Epithelial cell of esophagus (primary cell): ENCODE measurements around the gene SEMA6A.
A peak's percentile ranks its signal among the peaks of the same experiment; 100 is the strongest.

Source experiments
- DNase-seq: peaks from one replicate; pipeline ENCODE4 v3.0.0; 2010; ENCODE audit warnings: low read depth
- H3K4me3 ChIP-seq: 2 replicates; pipeline ENCODE4 v1.5.1; 2011; ENCODE audit warnings: mild to moderate bottlenecking, low read length, control low read depth
- TF ChIP-seq, protein P1 (sequence below): IDR thresholded peaks from 2 replicates; pipeline ENCODE4 v1.5.1; 2011; ENCODE audit warnings: low read depth, mild to moderate bottlenecking, low read length, control low read depth, inconsistent platforms; ENCODE audit not compliant: insufficient read depth; ENCODE audit errors: missing control alignments

Gene SEMA6A

DNA sequence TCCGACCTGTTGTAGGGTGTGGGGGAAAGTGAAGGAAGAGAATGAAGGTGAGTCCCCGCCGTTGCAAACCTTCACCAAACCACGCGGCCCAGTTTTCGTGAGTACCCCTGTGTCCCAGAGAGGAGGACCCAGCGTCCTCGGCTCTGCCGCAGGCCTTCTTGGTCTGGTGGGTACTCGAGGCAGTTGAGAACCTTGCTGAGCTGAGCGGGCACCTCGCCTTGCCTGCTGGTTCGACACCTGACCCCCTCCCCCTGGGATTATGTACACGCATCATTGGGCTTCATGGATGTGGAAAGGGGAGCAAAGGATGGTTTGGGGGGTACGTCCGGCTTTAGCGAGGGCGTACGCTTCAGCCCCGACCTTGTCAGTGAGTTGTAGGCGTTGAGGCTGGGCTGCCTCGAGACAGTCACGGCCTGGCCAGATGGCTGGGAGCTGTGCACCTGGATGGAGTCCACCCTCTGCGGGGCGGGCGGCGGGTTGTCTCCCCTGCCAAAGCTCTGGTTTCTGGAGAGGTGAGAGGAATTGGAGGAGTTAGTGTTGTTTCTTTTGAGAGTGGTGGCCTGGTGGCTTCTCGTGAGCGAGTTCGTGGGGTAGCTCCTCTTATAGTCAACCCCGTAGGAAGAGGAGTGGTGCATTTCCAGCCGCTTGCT, 128.1 kb downstream of the SEMA6A start:
- TF ChIP-seq, protein P1, sequence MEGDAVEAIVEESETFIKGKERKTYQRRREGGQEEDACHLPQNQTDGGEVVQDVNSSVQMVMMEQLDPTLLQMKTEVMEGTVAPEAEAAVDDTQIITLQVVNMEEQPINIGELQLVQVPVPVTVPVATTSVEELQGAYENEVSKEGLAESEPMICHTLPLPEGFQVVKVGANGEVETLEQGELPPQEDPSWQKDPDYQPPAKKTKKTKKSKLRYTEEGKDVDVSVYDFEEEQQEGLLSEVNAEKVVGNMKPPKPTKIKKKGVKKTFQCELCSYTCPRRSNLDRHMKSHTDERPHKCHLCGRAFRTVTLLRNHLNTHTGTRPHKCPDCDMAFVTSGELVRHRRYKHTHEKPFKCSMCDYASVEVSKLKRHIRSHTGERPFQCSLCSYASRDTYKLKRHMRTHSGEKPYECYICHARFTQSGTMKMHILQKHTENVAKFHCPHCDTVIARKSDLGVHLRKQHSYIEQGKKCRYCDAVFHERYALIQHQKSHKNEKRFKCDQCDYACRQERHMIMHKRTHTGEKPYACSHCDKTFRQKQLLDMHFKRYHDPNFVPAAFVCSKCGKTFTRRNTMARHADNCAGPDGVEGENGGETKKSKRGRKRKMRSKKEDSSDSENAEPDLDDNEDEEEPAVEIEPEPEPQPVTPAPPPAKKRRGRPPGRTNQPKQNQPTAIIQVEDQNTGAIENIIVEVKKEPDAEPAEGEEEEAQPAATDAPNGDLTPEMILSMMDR, result no peak
- no peak overlapping the region for H3K4me3 ChIP-seq
- DNase-seq, result no peak

DNA sequence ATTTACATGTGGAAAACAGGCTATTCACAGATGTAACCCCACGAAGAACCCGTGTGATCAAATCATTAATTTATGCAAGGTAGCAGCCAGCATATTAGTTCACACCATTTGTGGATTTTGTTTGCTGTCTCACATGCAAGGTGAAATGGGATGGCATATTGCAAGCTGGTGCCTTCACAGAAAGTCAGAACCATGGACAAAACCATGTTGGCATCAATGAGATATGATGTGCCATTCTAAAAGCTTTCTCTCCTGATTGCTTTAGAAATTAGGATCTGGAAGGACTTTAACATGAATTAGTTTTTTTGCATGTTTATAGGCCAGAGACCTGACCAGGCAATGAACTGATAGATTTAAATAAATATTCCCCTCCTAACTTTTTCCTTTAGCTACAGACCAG, 129.3 kb downstream of the SEMA6A start:
- DNase-seq, result no peak
- H3K4me3 ChIP-seq, result no peak overlapping the region
- TF ChIP-seq, protein P1, result no peak

DNA sequence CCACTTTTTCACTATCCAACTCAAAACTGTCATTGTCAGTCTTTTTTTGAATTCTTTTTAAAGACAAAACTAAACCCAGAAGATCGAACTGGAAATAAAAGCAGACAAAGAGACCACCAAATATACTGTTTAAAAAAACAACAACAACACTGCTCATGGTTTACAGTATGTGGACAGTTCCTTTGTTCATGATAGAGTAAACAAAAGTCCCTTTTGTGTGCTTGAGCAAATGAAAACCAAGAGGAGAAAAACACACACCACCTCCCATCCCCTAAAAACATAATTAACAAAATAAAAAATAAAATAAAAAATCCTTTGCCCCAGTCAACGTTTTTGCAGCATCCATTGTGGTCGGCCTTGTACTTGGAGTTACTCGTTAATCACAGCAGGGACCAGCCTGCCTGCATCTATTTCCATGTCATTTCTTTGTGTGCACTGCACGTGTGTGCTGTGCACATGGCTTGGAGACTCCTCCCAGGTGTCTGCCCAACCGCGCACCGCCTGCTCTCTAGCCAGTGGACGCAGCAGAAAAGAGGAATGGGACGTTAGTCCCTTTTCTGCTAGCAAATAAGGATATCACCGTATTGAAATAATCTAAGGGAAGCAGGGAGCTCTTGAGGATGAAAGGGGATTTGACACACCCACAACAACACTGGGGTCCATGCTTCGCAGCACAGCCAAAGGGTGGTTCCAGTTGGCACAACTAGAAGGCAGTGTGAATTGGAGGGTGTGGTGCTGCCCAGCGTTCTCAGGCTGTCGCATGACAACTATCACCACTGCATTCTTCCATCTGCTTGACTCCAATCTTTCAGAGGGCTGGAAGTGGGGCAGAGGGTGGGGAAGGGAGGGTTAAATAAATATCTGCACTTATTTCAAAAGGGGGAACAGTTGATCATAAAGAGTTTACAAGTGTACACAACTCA, 130.0 kb downstream of the SEMA6A start:
- H3K4me3 ChIP-seq, result no peak overlapping the region
- TF ChIP-seq, protein P1, result no peak
- DNase-seq, result no peak

DNA sequence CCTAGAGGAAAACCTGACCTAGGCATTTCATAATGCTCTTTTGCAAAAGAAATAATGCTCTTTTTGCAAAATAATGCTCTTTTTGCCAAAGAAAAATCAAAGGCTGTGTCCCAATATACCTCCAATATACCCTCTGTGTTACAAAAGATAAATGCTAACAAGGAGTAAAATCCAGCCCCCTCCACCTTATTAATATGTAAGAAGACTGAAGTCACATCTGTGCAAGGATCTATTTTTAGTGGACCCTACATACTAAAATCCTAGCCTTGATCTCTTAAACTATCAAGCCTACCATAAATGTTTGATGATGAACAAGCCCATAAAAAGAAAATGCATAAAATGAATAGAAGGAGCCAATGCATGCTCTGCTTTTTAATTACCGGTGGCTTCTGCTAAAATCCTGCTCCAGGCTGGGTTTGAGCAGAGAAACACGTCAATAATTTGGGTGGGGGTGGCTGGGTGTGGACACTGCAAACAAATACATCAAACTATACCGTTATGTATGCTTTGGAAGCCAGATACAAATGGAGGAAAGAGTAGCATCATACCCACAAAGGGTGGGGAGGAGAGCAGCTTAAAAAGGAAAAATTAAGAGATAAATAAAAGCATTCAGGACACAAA, 131.6 kb downstream of the SEMA6A start:
- DNase-seq, result no peak
- H3K4me3 ChIP-seq, result no peak overlapping the region
- TF ChIP-seq, protein P1, result no peak

DNA sequence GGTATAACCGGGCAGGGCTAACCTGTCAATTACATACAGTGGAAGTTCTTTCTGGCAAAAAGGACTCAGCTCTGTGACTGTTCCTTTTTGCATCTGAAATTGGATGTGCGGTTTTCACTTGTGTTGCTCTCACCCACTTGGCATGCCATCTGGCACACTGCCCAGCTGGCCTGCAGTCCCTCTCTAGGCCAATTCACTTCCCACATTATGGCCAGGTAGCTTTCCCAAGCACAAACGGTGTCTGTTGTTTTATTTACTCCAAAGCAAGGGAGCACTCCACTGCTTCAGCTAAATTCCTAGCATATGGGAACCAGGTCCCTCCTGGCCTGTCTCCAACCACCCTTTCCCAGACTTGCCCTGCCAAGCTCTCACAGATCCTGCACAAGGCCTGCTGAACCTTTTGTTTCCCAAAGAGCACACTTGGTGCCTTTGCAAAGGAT, 132.5 kb downstream of the SEMA6A start:
- TF ChIP-seq, protein P1, result no peak
- H3K4me3 ChIP-seq, result no peak overlapping the region
- DNase-seq, result peak; percentile 79

DNA sequence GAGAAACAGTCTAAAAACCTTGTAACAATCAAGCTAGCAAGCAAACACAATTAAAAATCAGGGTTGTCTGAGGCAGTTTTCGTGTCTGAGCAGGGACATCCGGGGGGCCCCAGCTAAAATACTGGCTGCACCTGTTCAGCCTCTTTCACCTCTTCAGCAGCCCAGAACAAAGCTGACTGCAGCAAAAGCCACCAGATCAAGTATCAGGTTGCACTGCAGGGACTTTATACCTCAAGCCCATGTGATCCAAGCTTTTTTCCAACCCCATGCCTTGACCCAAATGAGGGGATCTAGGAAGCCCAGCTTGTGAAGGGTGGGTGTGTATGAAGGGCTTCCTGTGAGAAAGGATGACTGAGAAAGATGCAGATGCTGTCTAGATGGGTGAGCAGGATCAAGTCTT, 133.4 kb downstream of the SEMA6A start:
- no peak for DNase-seq
- TF ChIP-seq, protein P1, result no peak
- no peak overlapping the region for H3K4me3 ChIP-seq
